SU-DHL-6 (cell line): ENCODE measurements around the gene NENF.

Experiments
- H2AFZ ChIP-seq: fragments of 200-600 bp; sonication (generic); 2 replicates; pipeline ENCODE4 v1.6.1; 2014; ENCODE audit warnings: low read depth, mild to moderate bottlenecking, moderate library complexity, mixed read lengths, antibody characterized with exemption, low read length; ENCODE audit not compliant: severe bottlenecking
- H3F3A ChIP-seq: fragments of 200-600 bp; shearing (Covaris generic); 2 replicates; pipeline ENCODE4 v1.6.0; 2016; ENCODE audit warnings: antibody characterized with exemption, mild to moderate bottlenecking; ENCODE audit not compliant: insufficient read depth
- H3K27ac ChIP-seq: fragments of 200-600 bp; sonication (generic); 2 replicates; pipeline ENCODE4 v1.5.1; 2016; ENCODE audit warnings: low read depth, mild to moderate bottlenecking, low read length, moderate library complexity, mixed read lengths
- H3K27me3 ChIP-seq: fragments of 200-600 bp; sonication (generic), shearing (Covaris generic); 2 replicates; pipeline ENCODE4 v1.6.0; 2014; ENCODE audit warnings: mild to moderate bottlenecking, low read length
- H3K36me3 ChIP-seq: fragments of 200-600 bp; sonication (generic); 2 replicates; pipeline ENCODE4 v1.6.1; 2014; ENCODE audit warnings: mild to moderate bottlenecking, low read length, mixed read lengths
- H3K4me2 ChIP-seq: fragments of 300-600, 200-600 bp; shearing (Covaris generic), sonication (generic); 2 replicates; pipeline ENCODE4 v1.6.0; 2014; ENCODE audit warnings: low read length, low read depth, mild to moderate bottlenecking; ENCODE audit not compliant: poor library complexity, severe bottlenecking
- H3K4me3 ChIP-seq: fragments of 200-600 bp; sonication (generic); 2 replicates; pipeline ENCODE4 v1.5.1; 2014; ENCODE audit warnings: antibody characterized with exemption, low read length, mild to moderate bottlenecking, mixed read lengths; ENCODE audit not compliant: insufficient read depth, poor library complexity, severe bottlenecking
- H3K79me2 ChIP-seq: fragments of 200-600 bp; sonication (generic); 2 replicates; pipeline ENCODE4 v1.6.1; 2014; ENCODE audit warnings: mild to moderate bottlenecking, low read length, moderate library complexity; ENCODE audit not compliant: insufficient read depth
- H3K9ac ChIP-seq: fragments of 200-600 bp; sonication (generic); 2 replicates; pipeline ENCODE4 v1.7.0; 2014; ENCODE audit warnings: mild to moderate bottlenecking, low read length
- H3K9me2 ChIP-seq: fragments of 200-600 bp; sonication (generic); replicated peaks from 2 replicates; pipeline ENCODE4 v1.6.1; 2014; ENCODE audit warnings: low read length; ENCODE audit not compliant: insufficient read depth
- H3K9me3 ChIP-seq: fragments of 200-600 bp; sonication (generic); 2 replicates; pipeline ENCODE4 v1.6.1; 2014; ENCODE audit warnings: low read length, mixed read lengths; ENCODE audit not compliant: insufficient read depth
- H4K20me1 ChIP-seq: fragments of 200-600 bp; sonication (generic); 2 replicates; pipeline ENCODE4 v1.6.1; 2014; ENCODE audit warnings: low read depth, mild to moderate bottlenecking, antibody characterized with exemption, low read length, moderate library complexity, mixed read lengths
- EZH2phosphoT487 ChIP-seq: fragments of 200-600 bp; sonication (generic), shearing (Covaris generic); conservative IDR thresholded peaks from 2 replicates; pipeline ENCODE4 v1.6.1; 2018; ENCODE audit warnings: mild to moderate bottlenecking, antibody characterized with exemption, low read length, moderate library complexity, mixed read lengths
- TF ChIP-seq, protein P1 (sequence below): fragments of 200-600 bp; sonication (generic); IDR thresholded peaks from one replicate; pipeline ENCODE4 v1.5.1; 2017; ENCODE audit warnings: antibody characterized with exemption, mild to moderate bottlenecking, low read length, moderate library complexity; ENCODE audit not compliant: insufficient read depth, poor library complexity, severe bottlenecking

The NENF gene

GRCh38 chr1:212455803-212456528, 23.2 kb downstream of the NENF start:
- no peaks in the 10 kb centered on the region for H3K9me2 ChIP-seq
- H2AFZ ChIP-seq = no peak overlapping the region
- no peaks in the 10 kb centered on the region for H4K20me1 ChIP-seq
- no peak overlapping the region for H3K4me2 ChIP-seq
- no peaks in the 10 kb centered on the region for H3K36me3 ChIP-seq
- no peaks in the 10 kb centered on the region for H3F3A ChIP-seq
- no peak overlapping the region for H3K4me3 ChIP-seq
- no peak overlapping the region for H3K27ac ChIP-seq
- H3K9me3 ChIP-seq = no peaks in the 10 kb centered on the region
- no peaks in the 10 kb centered on the region for H3K27me3 ChIP-seq
- no peak overlapping the region for H3K9ac ChIP-seq
- TF ChIP-seq, protein P1, sequence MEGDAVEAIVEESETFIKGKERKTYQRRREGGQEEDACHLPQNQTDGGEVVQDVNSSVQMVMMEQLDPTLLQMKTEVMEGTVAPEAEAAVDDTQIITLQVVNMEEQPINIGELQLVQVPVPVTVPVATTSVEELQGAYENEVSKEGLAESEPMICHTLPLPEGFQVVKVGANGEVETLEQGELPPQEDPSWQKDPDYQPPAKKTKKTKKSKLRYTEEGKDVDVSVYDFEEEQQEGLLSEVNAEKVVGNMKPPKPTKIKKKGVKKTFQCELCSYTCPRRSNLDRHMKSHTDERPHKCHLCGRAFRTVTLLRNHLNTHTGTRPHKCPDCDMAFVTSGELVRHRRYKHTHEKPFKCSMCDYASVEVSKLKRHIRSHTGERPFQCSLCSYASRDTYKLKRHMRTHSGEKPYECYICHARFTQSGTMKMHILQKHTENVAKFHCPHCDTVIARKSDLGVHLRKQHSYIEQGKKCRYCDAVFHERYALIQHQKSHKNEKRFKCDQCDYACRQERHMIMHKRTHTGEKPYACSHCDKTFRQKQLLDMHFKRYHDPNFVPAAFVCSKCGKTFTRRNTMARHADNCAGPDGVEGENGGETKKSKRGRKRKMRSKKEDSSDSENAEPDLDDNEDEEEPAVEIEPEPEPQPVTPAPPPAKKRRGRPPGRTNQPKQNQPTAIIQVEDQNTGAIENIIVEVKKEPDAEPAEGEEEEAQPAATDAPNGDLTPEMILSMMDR = peak; percentile 95
- no peak for TF ChIP-seq EZH2phosphoT487
- H3K79me2 ChIP-seq = no peaks in the 10 kb centered on the region

GRCh38 chr1:212457740-212458338, 25.1 kb downstream of the NENF start:
- no peaks in the 10 kb centered on the region for H3K79me2 ChIP-seq
- no peak overlapping the region for H3K9ac ChIP-seq
- no peaks in the 10 kb centered on the region for H4K20me1 ChIP-seq
- no peak overlapping the region for H2AFZ ChIP-seq
- H3K4me3 ChIP-seq = no peak overlapping the region
- H3F3A ChIP-seq = no peaks in the 10 kb centered on the region
- H3K4me2 ChIP-seq = no peak overlapping the region
- H3K27ac ChIP-seq = no peak overlapping the region
- no peak for TF ChIP-seq EZH2phosphoT487
- TF ChIP-seq, protein P1 = peak; percentile 43
- H3K9me2 ChIP-seq = no peaks in the 10 kb centered on the region
- H3K36me3 ChIP-seq = no peaks in the 10 kb centered on the region
- H3K27me3 ChIP-seq = no peaks in the 10 kb centered on the region
- H3K9me3 ChIP-seq = no peaks in the 10 kb centered on the region

DNA sequence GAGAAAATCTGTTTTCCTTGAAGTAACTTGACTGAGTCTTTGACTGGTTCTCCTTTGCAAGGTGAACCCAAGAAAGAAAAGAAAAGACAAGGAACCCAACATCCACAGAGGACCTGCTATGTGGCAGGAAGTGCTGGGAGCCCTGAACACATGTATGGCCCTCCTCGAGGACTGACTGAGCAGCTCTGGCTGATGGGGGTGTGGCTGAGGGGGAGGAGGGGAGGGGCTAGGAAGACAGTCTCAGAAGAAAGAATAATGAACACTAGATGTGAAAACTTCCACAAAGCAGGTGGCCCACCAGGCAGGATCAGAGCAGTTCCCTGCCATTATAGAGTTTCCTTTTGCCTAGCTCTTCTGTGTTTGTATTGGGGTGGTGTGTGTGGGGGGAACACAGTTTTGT, 26.1 kb downstream of the NENF start:
- Histone ChIP-seq H3K79me2 (no peaks in the 10 kb centered on the region), H3K4me2 (no peak overlapping the region), H3F3A (no peaks in the 10 kb centered on the region), H3K9ac (no peak overlapping the region), H3K36me3 (no peaks in the 10 kb centered on the region), H3K4me3 (no peak overlapping the region), H3K27me3 (no peaks in the 10 kb centered on the region), H3K27ac (no peak overlapping the region), H4K20me1 (no peaks in the 10 kb centered on the region), H3K9me3 (no peaks in the 10 kb centered on the region), H3K9me2 (no peaks in the 10 kb centered on the region), H2AFZ (no peak overlapping the region)
- no peak for TF ChIP-seq EZH2phosphoT487
- TF ChIP-seq, protein P1 = no peak
